Activated T-cell treated with anti-CD3 and anti-CD28 coated beads, Interleukin-2, amount 50 U/mL, for 24 hours (primary cell): ENCODE measurements around the gene MYG1.

Source experiments
- DNase-seq: peaks from one replicate; pipeline ENCODE4 v3.0.0-alpha.2; 2020
- H3K27ac Mint-ChIP-seq: 2 replicates; pipeline ENCODE4 v1.8.0; 2020; ENCODE audit warnings: mild to moderate bottlenecking, mixed read lengths
- H3K27me3 Mint-ChIP-seq: 2 replicates; pipeline ENCODE4 v1.8.0; 2020; ENCODE audit warnings: mixed read lengths
- H3K36me3 Mint-ChIP-seq: 2 replicates; pipeline ENCODE4 v1.8.0; 2020; ENCODE audit warnings: low read depth, mixed read lengths
- H3K4me1 Mint-ChIP-seq: 2 replicates; pipeline ENCODE4 v1.8.0; 2020; ENCODE audit warnings: low read depth, mixed read lengths
- H3K4me3 Mint-ChIP-seq: 2 replicates; pipeline ENCODE4 v1.8.0; 2020; ENCODE audit warnings: mild to moderate bottlenecking, moderate library complexity, mixed read lengths
- H3K9me3 Mint-ChIP-seq: 2 replicates; pipeline ENCODE4 v1.8.0; 2020; ENCODE audit warnings: mixed read lengths

The MYG1 gene

DNA sequence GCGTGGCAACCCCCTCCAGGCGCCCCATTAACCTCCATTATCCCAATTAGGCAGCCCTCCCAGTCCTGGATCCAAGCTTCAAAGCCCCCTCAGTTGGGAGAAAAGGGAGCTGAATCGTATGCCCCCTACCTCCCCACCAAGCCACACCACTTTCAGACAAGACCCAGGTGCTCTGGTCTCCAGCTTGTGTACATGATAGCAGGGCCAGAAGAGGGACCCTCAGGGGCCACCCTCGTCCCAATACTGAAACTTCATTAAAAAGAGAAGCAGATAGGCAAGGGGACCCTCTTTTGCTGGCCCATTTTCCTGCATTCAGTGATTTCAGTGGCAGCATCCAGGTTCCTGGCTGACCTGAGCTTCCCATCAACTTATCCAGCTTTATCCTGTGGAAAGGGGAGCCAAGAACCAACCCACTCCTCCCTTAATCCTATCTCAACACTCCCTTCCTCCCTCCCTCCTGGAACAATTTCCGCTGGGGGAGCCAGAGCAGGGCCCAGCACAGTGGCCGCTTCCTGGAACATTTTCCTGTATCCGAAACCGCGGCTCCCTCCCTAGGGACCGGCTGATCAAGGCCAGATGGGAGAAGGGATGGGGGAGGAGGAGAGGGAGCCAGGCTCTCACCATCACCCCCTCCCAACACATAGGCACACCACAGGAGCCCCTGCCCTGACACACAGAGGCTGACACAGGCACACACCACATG is 46.1 kb downstream of the MYG1 start:
- DNase-seq = no peak
- peak overlapping the region; percentile 86 for H3K27ac Mint-ChIP-seq
- H3K9me3 Mint-ChIP-seq = no peaks in the 10 kb centered on the region
- H3K27me3 Mint-ChIP-seq = no peaks in the 10 kb centered on the region
- H3K4me1 Mint-ChIP-seq = peaks cover 15% of the 10 kb centered on the region
- peak overlapping the region; percentile 87 for H3K4me3 Mint-ChIP-seq
- H3K36me3 Mint-ChIP-seq = no peaks in the 10 kb centered on the region

DNA sequence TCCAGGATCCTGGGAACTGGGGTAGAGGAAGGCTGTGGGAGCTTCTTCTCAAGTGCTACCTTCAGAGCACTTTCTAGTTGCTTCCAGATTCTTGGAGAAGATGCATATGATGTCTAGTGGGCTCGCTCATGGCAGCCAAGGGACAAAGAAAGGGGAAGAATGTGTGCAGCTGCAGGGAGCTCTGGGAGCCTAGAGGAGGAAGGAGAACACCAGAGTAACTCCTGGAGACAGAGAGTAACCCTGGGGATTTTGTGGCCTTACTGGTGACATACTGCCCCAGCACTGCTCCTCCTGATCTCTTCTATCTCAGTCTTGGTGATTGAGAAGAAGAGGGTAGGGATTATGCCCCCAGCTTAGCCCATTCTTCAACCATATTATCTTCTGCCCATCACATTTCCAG is 47.0 kb downstream of the MYG1 start:
- no peak overlapping the region for H3K27ac Mint-ChIP-seq
- H3K4me3 Mint-ChIP-seq = no peak overlapping the region
- H3K4me1 Mint-ChIP-seq = peaks cover 15% of the 10 kb centered on the region
- no peak for DNase-seq
- no peaks in the 10 kb centered on the region for H3K27me3 Mint-ChIP-seq
- H3K36me3 Mint-ChIP-seq = no peaks in the 10 kb centered on the region
- H3K9me3 Mint-ChIP-seq = no peaks in the 10 kb centered on the region

DNA sequence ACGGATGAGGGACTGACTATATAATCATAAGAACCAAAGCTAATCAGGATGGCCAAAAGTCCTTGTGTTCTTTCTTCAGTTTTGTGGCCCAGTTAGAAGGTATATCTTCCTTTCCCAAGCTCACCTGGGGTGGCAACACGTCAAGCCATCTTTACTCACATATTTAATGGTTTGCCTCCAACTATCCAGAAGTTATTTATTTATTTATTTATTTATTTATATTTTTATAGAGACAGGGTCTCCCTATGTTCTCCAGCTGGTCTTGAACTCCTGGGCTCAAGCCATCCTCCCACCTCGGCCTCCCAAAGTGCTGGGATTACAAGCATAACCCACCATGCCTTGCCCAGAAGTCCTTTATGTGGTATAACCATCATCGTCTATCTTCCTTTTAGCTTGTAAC is 48.4 kb downstream of the MYG1 start:
- no peaks in the 10 kb centered on the region for H3K9me3 Mint-ChIP-seq
- peaks cover 21% of the 10 kb centered on the region for H3K4me1 Mint-ChIP-seq
- H3K36me3 Mint-ChIP-seq = no peaks in the 10 kb centered on the region
- no peak overlapping the region for H3K4me3 Mint-ChIP-seq
- no peak for DNase-seq
- no peaks in the 10 kb centered on the region for H3K27me3 Mint-ChIP-seq
- no peak overlapping the region for H3K27ac Mint-ChIP-seq

DNA sequence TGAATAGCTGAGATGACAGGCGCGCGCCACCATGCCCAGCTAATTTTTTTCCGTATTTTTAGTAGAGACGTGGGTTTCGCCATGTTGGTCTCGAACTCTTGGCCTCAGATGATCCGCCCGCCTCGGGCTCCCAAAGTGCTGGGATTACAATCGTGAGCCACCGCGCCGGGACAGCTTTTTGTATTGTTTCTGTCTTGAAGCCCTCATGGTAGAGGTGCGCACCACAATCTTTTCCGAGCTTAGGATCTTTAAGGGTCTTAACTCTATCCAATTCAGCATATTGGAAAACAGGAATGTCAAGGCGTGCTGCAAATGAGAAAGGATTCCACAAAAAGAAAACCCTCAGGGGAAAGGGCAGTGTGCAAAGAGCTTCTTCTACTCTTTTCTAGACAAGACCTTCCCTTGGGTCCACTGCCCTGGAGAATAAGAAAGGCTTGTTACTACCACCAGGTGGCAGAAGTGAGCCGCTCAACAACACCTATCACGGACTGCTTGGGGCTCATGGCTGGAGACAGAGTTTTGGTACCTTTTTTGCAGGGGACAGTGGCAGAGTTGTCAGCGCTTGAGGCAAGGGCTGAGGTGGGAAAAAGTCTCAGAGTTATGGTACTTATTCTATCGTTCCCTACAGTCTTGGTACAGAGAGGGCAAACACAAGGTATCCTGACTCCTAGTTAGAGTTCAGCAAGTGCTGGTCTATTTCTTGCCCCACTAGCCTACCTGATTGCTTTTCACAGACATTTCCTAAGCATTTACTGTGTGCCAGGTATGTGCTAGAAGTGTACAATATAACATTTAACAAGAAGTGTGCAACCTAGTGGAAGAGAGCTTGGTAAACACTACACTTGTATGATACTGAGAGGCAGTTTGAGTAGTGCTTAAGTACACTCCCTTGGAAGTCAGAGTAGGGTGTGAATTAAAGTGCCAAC is 53.1 kb downstream of the MYG1 start:
- Mint-ChIP-seq H3K4me3 (no peak overlapping the region), H3K27ac (peak overlapping the region; percentile 42), H3K9me3 (no peaks in the 10 kb centered on the region), H3K4me1 (peaks cover 6% of the 10 kb centered on the region), H3K27me3 (no peaks in the 10 kb centered on the region), H3K36me3 (no peaks in the 10 kb centered on the region)
- peak; percentile 83 for DNase-seq

DNA sequence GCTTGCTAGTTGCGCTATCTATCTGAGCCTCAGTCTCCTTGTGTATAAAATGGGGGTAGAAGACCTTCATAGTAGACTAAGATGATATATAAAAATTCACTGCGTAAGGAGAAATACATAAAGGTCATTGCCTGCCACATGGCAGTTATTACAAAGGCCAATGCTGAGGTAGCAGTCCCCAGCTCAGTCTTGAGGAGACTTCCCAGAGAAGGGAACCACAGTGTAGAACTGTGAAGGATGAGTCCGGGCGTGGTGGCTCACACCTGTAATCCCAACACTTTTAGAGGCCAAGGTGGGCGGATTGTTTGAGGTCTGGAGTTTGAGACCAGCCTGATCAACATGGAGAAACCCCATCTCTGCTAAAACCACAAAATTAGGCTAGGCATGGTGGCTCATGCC is 53.8 kb downstream of the MYG1 start:
- H3K36me3 Mint-ChIP-seq = no peaks in the 10 kb centered on the region
- H3K27me3 Mint-ChIP-seq = no peaks in the 10 kb centered on the region
- no peak overlapping the region for H3K27ac Mint-ChIP-seq
- H3K4me1 Mint-ChIP-seq = peaks cover 6% of the 10 kb centered on the region
- no peaks in the 10 kb centered on the region for H3K9me3 Mint-ChIP-seq
- no peak overlapping the region for H3K4me3 Mint-ChIP-seq
- no peak for DNase-seq

DNA sequence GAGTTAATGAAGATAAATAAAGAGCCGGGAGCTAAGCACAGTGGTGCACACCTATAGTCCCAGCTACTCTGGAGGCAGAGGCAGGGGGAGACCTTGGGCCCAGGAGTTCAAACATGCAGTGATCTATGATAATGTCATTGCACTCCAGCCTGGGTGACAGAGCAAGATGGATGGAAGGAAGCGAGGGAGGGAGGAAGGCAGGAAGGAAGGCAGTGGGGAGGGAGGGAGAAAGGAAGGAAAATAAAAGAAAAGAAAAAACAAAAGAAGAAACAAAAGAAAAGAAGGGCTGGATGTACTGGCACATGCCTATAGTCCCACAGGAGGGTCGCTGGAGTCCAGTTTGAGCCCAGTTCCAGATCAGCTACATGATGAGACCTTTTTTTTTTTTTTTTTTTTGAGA is 55.6 kb downstream of the MYG1 start:
- no peaks in the 10 kb centered on the region for H3K36me3 Mint-ChIP-seq
- no peaks in the 10 kb centered on the region for H3K27me3 Mint-ChIP-seq
- H3K9me3 Mint-ChIP-seq = no peaks in the 10 kb centered on the region
- no peak overlapping the region for H3K27ac Mint-ChIP-seq
- H3K4me1 Mint-ChIP-seq = peaks cover 6% of the 10 kb centered on the region
- no peak for DNase-seq
- no peak overlapping the region for H3K4me3 Mint-ChIP-seq
